ENCODE results near the gene RDH16.
A peak's percentile ranks its signal among the peaks of the same experiment; 100 is the strongest.
"Not testable (repeated sequence)": the region's sequence is repeated elsewhere in the genome, so short reads cannot be mapped to it uniquely, and the experiment has no call there.

Gene RDH16

GRCh38 chr12:56948457-56948777 is 9.0 kb downstream of the RDH16 start:
- Histone ChIP-seq H3K27me3 (ENCODE audit: control insufficient read depth, insufficient read depth, low read length) (peaks cover 6% of the 10 kb centered on the region), H3K9me3 (replicated peaks; ENCODE audit: low read length) (no peaks in the 10 kb centered on the region), H3K4me2 (ENCODE audit: low read length) (no peak overlapping the region), H3K4me3 (ENCODE audit: low read length) (no peak overlapping the region), H3K4me1 (ENCODE audit: control insufficient read depth, insufficient read depth, low read length) (no peaks in the 10 kb centered on the region), H3K36me3 (ENCODE audit: insufficient read depth, low read length) (no peaks in the 10 kb centered on the region), H3K9ac (ENCODE audit: low read depth, low read length) (no peak overlapping the region)

- no peaks in the 10 kb centered on the region for H3K9me3 ChIP-seq (replicated peaks; ENCODE audit: low read length)
- no peak overlapping the region for H3K4me3 ChIP-seq (ENCODE audit: low read length)
- H3K27me3 ChIP-seq (ENCODE audit: control insufficient read depth, insufficient read depth, low read length): peaks cover 6% of the 10 kb centered on the region
- no peak overlapping the region for H3K9ac ChIP-seq (ENCODE audit: low read depth, low read length)
- H3K36me3 ChIP-seq (ENCODE audit: insufficient read depth, low read length): no peaks in the 10 kb centered on the region
- H3K4me1 ChIP-seq (ENCODE audit: control insufficient read depth, insufficient read depth, low read length): no peaks in the 10 kb centered on the region
- no peak overlapping the region for H3K4me2 ChIP-seq (ENCODE audit: low read length)
Observed at GRCh38 chr12:56947633-56948456, 9.6 kb downstream of the RDH16 start.

- no peak overlapping the region for H3K4me3 ChIP-seq (ENCODE audit: low read length)
- no peak overlapping the region for H3K9ac ChIP-seq (ENCODE audit: low read depth, low read length)
- no peaks in the 10 kb centered on the region for H3K9me3 ChIP-seq (replicated peaks; ENCODE audit: low read length)
- H3K27me3 ChIP-seq (ENCODE audit: control insufficient read depth, insufficient read depth, low read length): no peaks in the 10 kb centered on the region
- H3K4me2 ChIP-seq (ENCODE audit: low read length): no peak overlapping the region
- H3K4me1 ChIP-seq (ENCODE audit: control insufficient read depth, insufficient read depth, low read length): peaks cover 13% of the 10 kb centered on the region
- no peaks in the 10 kb centered on the region for H3K36me3 ChIP-seq (ENCODE audit: insufficient read depth, low read length)
Observed at GRCh38 chr12:56943878-56944277, 13.5 kb downstream of the RDH16 start.

- H3K4me3 ChIP-seq (ENCODE audit: low read length); H3K27me3 ChIP-seq (ENCODE audit: control insufficient read depth, insufficient read depth, low read length); H3K9ac ChIP-seq (ENCODE audit: low read depth, low read length); H3K9me3 ChIP-seq (replicated peaks; ENCODE audit: low read length); H3K4me2 ChIP-seq (ENCODE audit: low read length); H3K36me3 ChIP-seq (ENCODE audit: insufficient read depth, low read length): not testable (repeated sequence)
- H3K4me1 ChIP-seq (ENCODE audit: control insufficient read depth, insufficient read depth, low read length): peaks cover 13% of the 10 kb centered on the region
Observed at GRCh38 chr12:56943374-56943773, 14.0 kb downstream of the RDH16 start.

GRCh38 chr12:56941299-56942017 is 15.9 kb downstream of the RDH16 start:
- Histone ChIP-seq H3K4me1 (ENCODE audit: control insufficient read depth, insufficient read depth, low read length) (peaks cover 13% of the 10 kb centered on the region), H3K36me3 (ENCODE audit: insufficient read depth, low read length) (no peaks in the 10 kb centered on the region), H3K4me3 (ENCODE audit: low read length) (peak overlapping the region; percentile 13), H3K9me3 (replicated peaks; ENCODE audit: low read length) (no peaks in the 10 kb centered on the region), H3K9ac (ENCODE audit: low read depth, low read length) (no peak overlapping the region), H3K4me2 (ENCODE audit: low read length) (peak overlapping the region; percentile 62), H3K27me3 (ENCODE audit: control insufficient read depth, insufficient read depth, low read length) (peaks cover 8% of the 10 kb centered on the region)

- peaks cover 11% of the 10 kb centered on the region for H3K27me3 ChIP-seq (ENCODE audit: control insufficient read depth, insufficient read depth, low read length)
- H3K4me1 ChIP-seq (ENCODE audit: control insufficient read depth, insufficient read depth, low read length): peaks cover 13% of the 10 kb centered on the region
- not testable (repeated sequence) for H3K9ac ChIP-seq (ENCODE audit: low read depth, low read length); H3K36me3 ChIP-seq (ENCODE audit: insufficient read depth, low read length); H3K4me2 ChIP-seq (ENCODE audit: low read length); H3K9me3 ChIP-seq (replicated peaks; ENCODE audit: low read length); H3K4me3 ChIP-seq (ENCODE audit: low read length)
Observed at GRCh38 chr12:56940942-56941298, 16.5 kb downstream of the RDH16 start.

- no peaks in the 10 kb centered on the region for H3K9me3 ChIP-seq (replicated peaks; ENCODE audit: low read length)
- H3K4me1 ChIP-seq (ENCODE audit: control insufficient read depth, insufficient read depth, low read length): no peaks in the 10 kb centered on the region
- H3K36me3 ChIP-seq (ENCODE audit: insufficient read depth, low read length): no peaks in the 10 kb centered on the region
- H3K27me3 ChIP-seq (ENCODE audit: control insufficient read depth, insufficient read depth, low read length): peaks cover 11% of the 10 kb centered on the region
- no peak overlapping the region for H3K4me2 ChIP-seq (ENCODE audit: low read length)
- no peak overlapping the region for H3K4me3 ChIP-seq (ENCODE audit: low read length)
- no peak overlapping the region for H3K9ac ChIP-seq (ENCODE audit: low read depth, low read length)
Observed at GRCh38 chr12:56935752-56936151, 21.7 kb downstream of the RDH16 start.

- Histone ChIP-seq H3K9me3 (replicated peaks; ENCODE audit: low read length) (no peaks in the 10 kb centered on the region), H3K4me1 (ENCODE audit: control insufficient read depth, insufficient read depth, low read length) (no peaks in the 10 kb centered on the region), H3K36me3 (ENCODE audit: insufficient read depth, low read length) (no peaks in the 10 kb centered on the region), H3K9ac (ENCODE audit: low read depth, low read length) (no peak overlapping the region), H3K27me3 (ENCODE audit: control insufficient read depth, insufficient read depth, low read length) (peaks cover 11% of the 10 kb centered on the region), H3K4me2 (ENCODE audit: low read length) (no peak overlapping the region), H3K4me3 (ENCODE audit: low read length) (no peak overlapping the region)
Observed at GRCh38 chr12:56935157-56935556, 22.3 kb downstream of the RDH16 start.

- no peak within 1 kb of the TSS for H3K9ac ChIP-seq (ENCODE audit: low read depth, low read length)
- no peaks in the 10 kb centered on the region for H3K4me1 ChIP-seq (ENCODE audit: control insufficient read depth, insufficient read depth, low read length)
- no peak within 1 kb of the TSS for H3K4me3 ChIP-seq (ENCODE audit: low read length)
- H3K27me3 ChIP-seq (ENCODE audit: control insufficient read depth, insufficient read depth, low read length): peaks cover 14% of the 10 kb centered on the region
- H3K9me3 ChIP-seq (replicated peaks; ENCODE audit: low read length): no peaks in the 10 kb centered on the region
- no peak within 1 kb of the TSS for H3K4me2 ChIP-seq (ENCODE audit: low read length)
- H3K36me3 ChIP-seq (ENCODE audit: insufficient read depth, low read length): no peaks in the 10 kb centered on the region
Observed at GRCh38 chr12:56933826-56934625, 23.4 kb downstream of the RDH16 start, which contains the start of gene SDR9C7. Gene SDR9C7 (minus strand): TSS chr12:56934408. CDS start chr12:56934261, 147 bp downstream.

- Histone ChIP-seq H3K9ac (ENCODE audit: low read depth, low read length) (no peak overlapping the region), H3K9me3 (replicated peaks; ENCODE audit: low read length) (no peaks in the 10 kb centered on the region)
Observed at GRCh38 chr12:56932867-56933266, 24.5 kb downstream of the RDH16 start.

GRCh38 chr12:56932146-56932545 is 25.3 kb downstream of the RDH16 start:
- peaks cover 21% of the 10 kb centered on the region for H3K27me3 ChIP-seq (ENCODE audit: control insufficient read depth, insufficient read depth, low read length)
- no peaks in the 10 kb centered on the region for H3K4me1 ChIP-seq (ENCODE audit: control insufficient read depth, insufficient read depth, low read length)
- no peaks in the 10 kb centered on the region for H3K9me3 ChIP-seq (replicated peaks; ENCODE audit: low read length)
- H3K4me3 ChIP-seq (ENCODE audit: low read length): no peak overlapping the region
- H3K36me3 ChIP-seq (ENCODE audit: insufficient read depth, low read length): no peaks in the 10 kb centered on the region
- H3K9ac ChIP-seq (ENCODE audit: low read depth, low read length): no peak overlapping the region
- H3K4me2 ChIP-seq (ENCODE audit: low read length): no peak overlapping the region

More at GRCh38 chr12:56932867-56933266, 24.5 kb downstream of the RDH16 start:
- Histone ChIP-seq H3K27me3 (ENCODE audit: control insufficient read depth, insufficient read depth, low read length) (peaks cover 17% of the 10 kb centered on the region), H3K4me3 (ENCODE audit: low read length) (no peak overlapping the region), H3K4me1 (ENCODE audit: control insufficient read depth, insufficient read depth, low read length) (no peaks in the 10 kb centered on the region), H3K4me2 (ENCODE audit: low read length) (no peak overlapping the region), H3K36me3 (ENCODE audit: insufficient read depth, low read length) (no peaks in the 10 kb centered on the region)
